Prostate gland (tissue), 2 donors: ENCODE results near the gene KIF26B. TPM values are rescaled to one million over a fixed set of nuclear protein-coding genes. Genes with fewer than 3 reads are reported as not detected.

ENCODE experiments used
- DNase-seq: peaks from one replicate; pipeline ENCODE4 v3.0.0-alpha.2; 2019; ENCODE audit warnings: low spot score
- H3K27ac ChIP-seq, 2 donors: fragments of 200-600 bp; sonication (generic); 2 replicates each; pipeline ENCODE4 v1.5.1; 2017 to 2019
- H3K27me3 ChIP-seq: fragments of 200-600 bp; sonication (generic); replicated peaks from 2 replicates; pipeline ENCODE4 v1.5.1; 2019; ENCODE audit not compliant: insufficient read depth
- H3K36me3 ChIP-seq, 2 donors: fragments of 200-600 bp; sonication (generic); 1 replicate in 1 of 2; 2 replicates in 1 of 2; pipeline versions ENCODE4 v1.5.1 to v1.8.1; 2017 to 2019
- H3K4me1 ChIP-seq: fragments of 200-600 bp; sonication (generic); replicated peaks from 2 replicates; pipeline ENCODE4 v1.5.1; 2019
- H3K4me3 ChIP-seq, 2 donors: fragments of 200-600 bp; sonication (generic); 2 replicates each; pipeline ENCODE4 v1.5.1; 2017 to 2019
- H3K9me3 ChIP-seq: fragments of 200-600 bp; sonication (generic); 2 replicates; pipeline ENCODE4 v1.5.1; 2017
- POLR2A ChIP-seq: fragments of 450-650 bp; IDR thresholded peaks from one replicate; pipeline ENCODE4 v1.6.1; 2016; ENCODE audit warnings: antibody characterized with exemption, mild to moderate bottlenecking
- POLR2AphosphoS5 ChIP-seq: sonication (generic); formaldehyde crosslinking; IDR thresholded peaks from one replicate; pipeline ENCODE4 v1.6.1; 2017; ENCODE audit warnings: antibody characterized with exemption
- WGBS: methylation state at CpG from one replicate; pipeline ENCODE4 v1.1.5; 2018; 5-methylcytosine and 5-hydroxymethylcytosine counted together
- intact Hi-C: fragments of 100-400 bp; cut with DNase I; formaldehyde crosslinking; loops from one replicate; pipeline ENCODE4 v1.14.2; 2022
- total RNA-seq, 2 donors: library from RNA; depleted of rRNA; stranded (reverse); fragments of >200 nt; gene quantifications; one replicate each; pipeline ENCODE4 v1.1.0, GENCODE V29; 2016
- TF ChIP-seq, protein P1 (sequence below), 4 experiments: fragments of 200-600 bp in 2 of 4; fragments of 450-650 bp in 2 of 4; sonication (generic) in 2 of 4; IDR thresholded peaks; 1 replicate in 3 of 4; 2 replicates in 1 of 4; pipeline ENCODE4 v1.5.1; 2016 to 2019; ENCODE audit warnings: antibody characterized with exemption in 4 of 4, mild to moderate bottlenecking in 2 of 4, moderate library complexity in 2 of 4

KIF26B gene
- total RNA-seq, 2 donors from 2014 or later: 3.3 to 3.8 TPM

DNA sequence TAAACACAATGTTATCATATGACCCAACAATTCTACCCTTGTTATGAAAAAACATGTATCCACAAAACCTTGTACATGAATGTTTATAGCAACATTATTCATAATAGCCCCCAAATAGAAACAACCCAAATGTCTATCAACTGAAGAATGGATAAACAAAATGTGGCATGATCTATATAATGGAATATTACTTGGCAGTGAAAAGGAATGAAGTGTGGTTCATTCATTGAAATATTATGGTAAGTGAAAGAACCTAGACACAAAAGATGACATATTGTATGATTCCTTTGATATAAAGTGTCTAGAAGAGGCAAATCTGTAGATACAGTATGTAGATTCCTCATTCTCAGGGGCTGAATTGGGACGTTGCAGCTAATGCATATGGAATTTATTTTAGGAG, 151.2 kb downstream of the KIF26B start:
- Histone ChIP-seq H3K27me3 (no peaks in the 10 kb centered on the region), H3K4me3 (no peak overlapping the region), H3K9me3 (no peaks in the 10 kb centered on the region), H3K4me1 (no peaks in the 10 kb centered on the region), H3K36me3 (no peaks in the 10 kb centered on the region), H3K27ac (no peak overlapping the region)
- DNase-seq: no peak
- TF ChIP-seq, protein P1, sequence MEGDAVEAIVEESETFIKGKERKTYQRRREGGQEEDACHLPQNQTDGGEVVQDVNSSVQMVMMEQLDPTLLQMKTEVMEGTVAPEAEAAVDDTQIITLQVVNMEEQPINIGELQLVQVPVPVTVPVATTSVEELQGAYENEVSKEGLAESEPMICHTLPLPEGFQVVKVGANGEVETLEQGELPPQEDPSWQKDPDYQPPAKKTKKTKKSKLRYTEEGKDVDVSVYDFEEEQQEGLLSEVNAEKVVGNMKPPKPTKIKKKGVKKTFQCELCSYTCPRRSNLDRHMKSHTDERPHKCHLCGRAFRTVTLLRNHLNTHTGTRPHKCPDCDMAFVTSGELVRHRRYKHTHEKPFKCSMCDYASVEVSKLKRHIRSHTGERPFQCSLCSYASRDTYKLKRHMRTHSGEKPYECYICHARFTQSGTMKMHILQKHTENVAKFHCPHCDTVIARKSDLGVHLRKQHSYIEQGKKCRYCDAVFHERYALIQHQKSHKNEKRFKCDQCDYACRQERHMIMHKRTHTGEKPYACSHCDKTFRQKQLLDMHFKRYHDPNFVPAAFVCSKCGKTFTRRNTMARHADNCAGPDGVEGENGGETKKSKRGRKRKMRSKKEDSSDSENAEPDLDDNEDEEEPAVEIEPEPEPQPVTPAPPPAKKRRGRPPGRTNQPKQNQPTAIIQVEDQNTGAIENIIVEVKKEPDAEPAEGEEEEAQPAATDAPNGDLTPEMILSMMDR (IDR thresholded peaks at IDR 0.05): no peak
- TF ChIP-seq POLR2AphosphoS5: no peak
- WGBS: 83% methylated on average over 1 of the region's 1 CpG
- intact Hi-C loops: no loop called here

DNA sequence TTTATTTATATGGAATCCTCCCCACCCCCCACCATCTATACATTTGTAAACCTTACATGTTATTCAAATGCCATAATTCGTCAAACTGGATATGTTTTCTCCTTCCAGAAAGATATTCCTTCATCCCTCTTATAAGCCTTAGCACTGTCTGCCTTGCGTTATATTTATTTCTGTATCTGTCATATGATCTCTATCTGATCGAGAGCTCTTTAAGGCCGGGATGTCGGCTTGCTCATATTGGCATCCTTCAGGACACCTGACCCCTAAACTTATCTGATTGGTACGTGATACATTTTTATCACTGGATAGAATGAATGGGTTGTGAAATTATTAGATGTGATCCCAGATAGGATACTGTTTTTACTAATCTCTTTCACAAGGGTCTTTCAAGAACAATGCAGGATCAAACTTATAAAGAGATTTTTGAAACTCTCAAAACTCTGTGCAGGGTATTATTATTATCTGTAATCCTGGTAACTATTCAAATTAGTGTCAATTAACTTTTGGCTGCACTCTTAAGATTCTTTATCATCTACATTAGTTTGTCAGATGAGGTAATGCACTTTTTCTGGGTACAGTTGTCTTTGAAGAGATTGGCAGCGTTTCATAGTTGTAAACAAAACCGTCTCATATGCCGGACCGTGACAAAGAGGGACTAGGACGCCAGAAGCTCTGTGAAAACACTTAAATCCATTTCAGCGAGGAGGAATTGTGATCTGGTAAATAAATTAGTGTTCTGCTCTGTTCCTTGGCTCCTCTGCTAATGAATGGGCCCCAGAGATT, 152.0 kb downstream of the KIF26B start:
- TF ChIP-seq POLR2AphosphoS5: no peak
- TF ChIP-seq, protein P1 (IDR thresholded peaks at IDR 0.05): no peak
- TF ChIP-seq POLR2A: no peak
- no peak for DNase-seq
- H3K9me3 ChIP-seq: no peaks in the 10 kb centered on the region
- H3K4me3 ChIP-seq: no peak overlapping the region
- H3K36me3 ChIP-seq: no peaks in the 10 kb centered on the region
- peaks cover 2% of the 10 kb centered on the region for H3K27me3 ChIP-seq
- H3K27ac ChIP-seq: no peak overlapping the region
- intact Hi-C loops: no loop called here
- H3K4me1 ChIP-seq: no peaks in the 10 kb centered on the region
- WGBS: 16% methylated on average over 12 of the region's 12 CpGs

DNA sequence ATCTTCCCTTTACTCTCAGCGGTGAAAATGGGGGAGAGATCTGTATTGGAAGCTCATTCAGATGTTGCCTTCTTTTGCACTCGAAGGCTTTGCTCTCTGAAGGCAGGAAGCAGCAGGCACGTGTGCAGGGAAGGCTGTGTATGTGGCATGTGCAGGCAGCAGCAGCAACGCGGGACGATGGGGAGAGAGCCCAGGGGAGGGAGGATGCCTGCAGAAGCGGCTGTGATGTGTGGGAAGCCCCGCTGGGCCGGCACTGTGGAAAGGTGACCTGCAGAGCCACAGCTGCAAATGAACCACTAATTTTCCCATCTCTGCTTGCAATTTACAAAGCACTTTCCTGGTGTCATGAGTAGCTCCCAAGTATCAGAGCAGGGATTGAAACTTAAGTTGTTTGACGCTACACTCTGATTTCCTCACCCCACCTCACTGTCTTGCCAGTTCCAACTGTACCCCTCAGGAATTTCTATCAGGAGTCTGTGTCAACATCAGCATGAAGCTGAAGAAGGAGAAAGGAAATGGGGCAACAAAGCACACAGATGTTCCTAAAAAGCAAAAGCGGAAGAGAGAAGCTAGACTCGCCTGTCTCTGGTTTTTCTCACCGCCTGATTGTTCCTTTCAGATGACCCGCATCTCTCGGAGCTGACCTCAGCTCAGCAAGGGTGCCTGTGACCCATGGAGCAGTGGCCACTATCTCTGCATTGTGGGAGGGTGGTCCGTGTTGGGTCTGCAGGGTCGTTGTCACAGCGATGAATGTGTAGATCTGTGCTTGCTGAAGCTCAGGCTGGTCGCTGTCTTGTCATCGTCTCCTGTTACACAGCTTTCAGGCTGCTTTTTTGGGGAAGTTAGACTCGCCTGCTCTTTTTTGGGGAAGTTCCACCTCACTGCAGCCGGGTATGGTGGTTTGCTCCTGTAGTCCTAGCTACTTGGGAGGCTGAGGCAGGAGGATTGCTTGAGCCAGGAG, 156.1 kb downstream of the KIF26B start:
- 44% methylated on average over 22 of the region's 22 CpGs for WGBS
- Histone ChIP-seq H3K27ac (no peak overlapping the region), H3K36me3 (no peaks in the 10 kb centered on the region), H3K4me3 (no peak overlapping the region), H3K9me3 (no peaks in the 10 kb centered on the region), H3K27me3 (peaks cover 2% of the 10 kb centered on the region), H3K4me1 (no peaks in the 10 kb centered on the region)
- TF ChIP-seq, protein P1 (IDR thresholded peaks at IDR 0.05): no peak
- TF ChIP-seq POLR2A (no peak), POLR2AphosphoS5 (no peak)
- DNase-seq: no peak
- intact Hi-C loops: no loop called here

DNA sequence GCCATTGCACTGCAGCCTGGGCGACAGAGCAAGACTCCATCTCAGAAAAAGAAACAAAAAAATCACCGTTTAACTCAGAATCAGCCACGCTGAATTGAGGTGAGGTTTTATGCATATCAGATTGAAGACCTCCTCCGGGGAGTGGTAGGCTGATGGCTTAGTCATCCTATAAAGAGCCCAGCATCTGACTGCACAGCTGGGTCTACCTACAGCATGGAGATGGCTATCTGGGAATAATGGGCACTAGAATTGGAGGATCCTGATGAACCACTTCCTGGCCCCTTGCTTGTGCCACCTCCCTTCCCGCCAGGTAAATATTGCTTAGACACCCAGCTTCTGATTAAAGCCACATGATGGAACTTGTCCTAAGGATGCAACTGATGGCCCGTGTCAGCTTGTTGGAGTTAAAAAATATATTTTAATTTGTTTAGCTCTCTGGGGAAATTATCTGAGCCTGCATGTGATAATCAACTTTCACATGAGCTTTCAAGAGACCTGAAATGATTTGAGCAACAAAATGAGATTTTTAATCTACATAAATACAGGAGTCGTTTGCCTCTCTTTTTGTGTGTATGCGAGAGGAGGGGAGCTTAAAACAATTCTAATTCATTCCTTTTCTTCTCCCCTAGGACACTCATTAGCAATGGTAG, 157.2 kb downstream of the KIF26B start:
- peaks cover 2% of the 10 kb centered on the region for H3K27me3 ChIP-seq
- intact Hi-C loops: no loop called here
- no peaks in the 10 kb centered on the region for H3K9me3 ChIP-seq
- no peaks in the 10 kb centered on the region for H3K4me1 ChIP-seq
- H3K4me3 ChIP-seq: no peak overlapping the region
- DNase-seq: no peak
- TF ChIP-seq, protein P1 (IDR thresholded peaks at IDR 0.05): no peak
- no peak for TF ChIP-seq POLR2AphosphoS5
- TF ChIP-seq POLR2A: no peak
- WGBS: 60% methylated on average over 8 of the region's 8 CpGs
- H3K27ac ChIP-seq: no peak overlapping the region
- no peaks in the 10 kb centered on the region for H3K36me3 ChIP-seq
